ENCODE measurements around the gene DNAJB4. TPM values are rescaled to one million over a fixed set of nuclear protein-coding genes. Genes with fewer than 3 reads are reported as not detected.
"Not testable (repeated sequence)": the region's sequence is repeated elsewhere in the genome, so short reads cannot be mapped to it uniquely, and the experiment has no call there.

The DNAJB4 gene
- total RNA-seq, 1 experiment from 2014 or later = 15.1 TPM

DNA sequence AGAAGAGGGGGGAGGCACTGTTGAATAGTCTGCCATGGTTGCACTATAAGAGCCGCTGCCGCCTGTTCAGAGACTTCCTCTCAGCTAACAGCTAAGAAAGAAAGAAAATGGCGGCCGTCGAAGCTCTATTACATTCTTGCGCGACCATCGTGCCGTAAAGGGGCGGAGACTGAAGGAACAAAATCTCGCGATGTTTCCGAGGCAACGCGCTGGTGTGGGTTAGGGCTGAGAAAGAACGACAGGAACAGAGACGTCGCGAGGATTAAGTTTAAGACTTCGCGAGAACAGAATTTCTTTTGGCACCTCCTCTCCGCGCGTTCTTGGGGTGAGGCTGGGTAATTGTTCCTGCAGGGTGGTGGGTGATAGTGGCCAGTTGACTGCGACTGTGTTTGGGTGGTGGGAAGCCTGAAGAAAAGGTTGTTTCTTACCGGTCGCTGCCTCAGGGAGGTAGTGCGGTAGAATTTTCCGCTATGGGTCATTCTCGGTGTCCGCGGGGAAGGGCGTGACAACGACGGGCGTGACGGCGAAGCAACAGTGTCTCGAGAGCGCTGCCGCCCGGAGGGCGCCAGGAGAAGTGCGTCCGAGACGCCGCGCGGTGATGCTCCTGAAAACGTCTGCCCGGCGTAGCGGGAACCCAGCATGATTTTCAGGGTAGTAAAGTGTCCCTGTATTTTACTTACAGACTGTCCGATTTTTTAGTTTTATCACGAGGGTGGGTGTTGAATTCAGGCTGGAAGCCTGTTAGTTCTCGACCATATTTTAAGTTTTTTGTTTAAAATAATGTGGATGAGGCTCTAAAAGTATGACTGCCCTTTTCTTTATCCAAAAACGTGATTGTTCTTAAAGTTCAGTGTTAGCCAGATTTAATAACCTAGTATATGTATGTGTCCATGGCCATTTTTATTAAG is 25.5 kb upstream of the DNAJB4 start, which contains the start of gene FUBP1:
FUBP1 (minus strand) TSS at position 104 of the 908 bp plus-strand sequence; CDS start at position 36, 68 bp downstream.
- Histone ChIP-seq H3K27me3 (ENCODE audit: control insufficient read depth, insufficient read depth, low read length) (no peaks in the 10 kb centered on the region), H3K36me3 (replicated peaks; ENCODE audit: control insufficient read depth, insufficient read depth, low read length) (no peaks in the 10 kb centered on the region), H3K4me3 (ENCODE audit: insufficient read depth, low read depth, low read length) (peak within 1 kb of the TSS; percentile 100)
- DNase-seq = peak; percentile 83

DNA sequence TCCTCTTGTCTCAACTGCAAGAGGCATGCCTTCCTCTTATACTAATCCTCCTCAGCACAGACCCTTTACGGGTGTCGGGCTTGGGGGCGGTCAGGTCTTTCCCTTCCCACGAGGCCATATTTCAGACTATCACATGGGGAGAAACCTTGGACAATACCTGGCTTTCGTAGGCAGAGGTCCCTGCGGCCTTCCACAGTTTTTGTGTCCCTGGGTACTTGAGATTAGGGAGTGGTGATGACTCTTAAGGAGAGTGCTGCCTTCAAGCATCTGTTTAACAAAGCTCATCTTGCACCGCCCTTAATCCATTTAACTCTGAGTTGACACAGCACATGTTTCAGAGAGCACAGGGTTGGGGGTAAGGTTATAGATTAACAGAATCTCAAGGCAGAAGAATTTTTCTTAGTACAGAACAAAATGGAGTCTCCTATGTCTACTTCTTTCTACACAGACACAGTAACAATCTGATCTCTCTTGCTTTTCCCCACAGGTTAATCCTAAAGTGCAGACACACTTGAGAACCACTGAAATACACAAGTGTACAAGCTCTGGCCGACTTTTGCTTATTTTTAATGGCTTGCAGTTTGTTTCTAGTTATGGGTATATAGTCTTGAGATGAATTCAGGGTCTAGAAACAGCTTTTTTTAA is 21.3 kb upstream of the DNAJB4 start:
- H3K4me3 ChIP-seq (ENCODE audit: insufficient read depth, low read depth, low read length); DNase-seq; H3K36me3 ChIP-seq (replicated peaks; ENCODE audit: control insufficient read depth, insufficient read depth, low read length); H3K27me3 ChIP-seq (ENCODE audit: control insufficient read depth, insufficient read depth, low read length): not testable (repeated sequence)

DNA sequence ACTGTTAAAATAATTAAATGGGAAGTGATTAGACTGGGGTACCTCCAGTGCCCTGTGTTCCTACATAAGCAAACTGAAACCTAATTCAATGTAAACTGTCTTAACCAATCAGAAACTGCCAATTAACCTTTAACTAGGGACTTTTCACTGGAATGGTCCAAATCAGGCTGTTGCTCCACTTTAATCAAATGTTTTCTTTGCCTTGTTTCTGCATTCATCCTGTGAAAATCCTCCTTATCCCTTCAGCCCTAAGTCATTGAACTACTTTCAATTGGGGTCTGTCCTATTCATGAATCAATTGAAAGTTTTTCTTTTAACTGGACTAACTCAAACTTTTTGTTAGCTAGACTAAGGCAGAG is 20.8 kb upstream of the DNAJB4 start:
- H3K4me3 ChIP-seq (ENCODE audit: insufficient read depth, low read depth, low read length) = no peak overlapping the region
- no peaks in the 10 kb centered on the region for H3K36me3 ChIP-seq (replicated peaks; ENCODE audit: control insufficient read depth, insufficient read depth, low read length)
- DNase-seq = no peak
- no peaks in the 10 kb centered on the region for H3K27me3 ChIP-seq (ENCODE audit: control insufficient read depth, insufficient read depth, low read length)

DNA sequence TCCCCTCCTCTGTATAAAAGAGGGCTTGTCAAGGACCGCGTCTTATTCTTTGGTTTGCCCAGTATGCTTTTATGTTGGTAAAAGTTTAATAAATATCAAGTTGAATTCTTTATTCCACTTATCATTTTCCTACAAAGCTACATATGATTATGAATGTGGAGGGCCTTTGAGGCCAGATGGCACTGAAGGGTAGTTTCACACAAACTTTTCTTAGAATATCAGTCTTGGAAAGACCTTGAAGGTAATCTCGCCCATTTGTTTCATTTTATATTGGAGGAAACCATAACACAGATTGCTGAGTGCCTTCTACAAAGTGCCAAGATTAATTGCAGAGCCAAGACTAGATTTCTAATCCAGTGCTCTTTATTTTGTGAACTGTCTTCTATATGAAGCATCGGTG is 20.1 kb upstream of the DNAJB4 start:
- no peaks in the 10 kb centered on the region for H3K36me3 ChIP-seq (replicated peaks; ENCODE audit: control insufficient read depth, insufficient read depth, low read length)
- no peaks in the 10 kb centered on the region for H3K27me3 ChIP-seq (ENCODE audit: control insufficient read depth, insufficient read depth, low read length)
- no peak for DNase-seq
- H3K4me3 ChIP-seq (ENCODE audit: insufficient read depth, low read depth, low read length) = no peak overlapping the region

DNA sequence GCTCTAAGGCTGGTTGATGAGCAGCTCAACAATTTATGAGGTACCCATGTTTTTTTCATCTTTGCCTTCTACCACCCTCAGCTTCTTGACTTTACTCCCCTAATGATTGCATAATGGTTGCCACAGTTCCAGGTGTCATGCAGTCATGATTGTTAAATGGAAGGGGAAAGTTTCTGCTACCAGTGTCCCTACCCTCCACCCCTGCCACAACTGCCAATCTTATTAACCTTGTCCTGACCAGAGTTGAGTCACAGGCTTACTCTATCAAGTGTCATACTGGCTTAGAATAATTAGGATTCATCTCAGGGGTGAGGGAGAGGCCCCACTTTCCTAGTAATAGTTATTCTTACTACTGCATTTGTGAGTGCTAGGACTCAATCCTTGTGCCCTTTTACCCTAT is 17.9 kb upstream of the DNAJB4 start:
- H3K27me3 ChIP-seq (ENCODE audit: control insufficient read depth, insufficient read depth, low read length) = no peaks in the 10 kb centered on the region
- no peak for DNase-seq
- no peaks in the 10 kb centered on the region; the same call in 1 of the 2 replicates for H3K36me3 ChIP-seq (replicated peaks; ENCODE audit: control insufficient read depth, insufficient read depth, low read length)
- no peak overlapping the region for H3K4me3 ChIP-seq (ENCODE audit: insufficient read depth, low read depth, low read length)

DNA sequence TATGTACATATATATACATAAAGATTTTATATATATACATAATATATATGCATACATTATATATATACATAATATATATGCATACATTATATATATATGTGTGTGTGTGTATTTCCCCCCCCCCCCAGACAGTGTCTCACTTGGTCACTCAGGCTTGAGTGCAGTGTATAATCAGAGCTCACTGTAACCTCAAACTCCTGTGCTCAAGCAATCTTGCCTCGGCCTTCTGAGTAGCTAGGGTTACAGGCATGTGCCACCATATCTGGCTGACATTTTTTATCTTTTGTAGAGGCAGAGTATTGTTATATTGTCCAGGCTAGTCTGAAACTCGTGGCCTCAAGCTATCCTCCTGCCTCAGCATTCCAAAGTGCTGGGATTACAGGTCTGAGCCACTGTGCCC is 16.8 kb upstream of the DNAJB4 start:
- Histone ChIP-seq H3K27me3 (ENCODE audit: control insufficient read depth, insufficient read depth, low read length) (no peaks in the 10 kb centered on the region), H3K36me3 (replicated peaks; ENCODE audit: control insufficient read depth, insufficient read depth, low read length) (no peaks in the 10 kb centered on the region; the same call in 1 of the 2 replicates), H3K4me3 (ENCODE audit: insufficient read depth, low read depth, low read length) (no peak overlapping the region)
- no peak for DNase-seq

DNA sequence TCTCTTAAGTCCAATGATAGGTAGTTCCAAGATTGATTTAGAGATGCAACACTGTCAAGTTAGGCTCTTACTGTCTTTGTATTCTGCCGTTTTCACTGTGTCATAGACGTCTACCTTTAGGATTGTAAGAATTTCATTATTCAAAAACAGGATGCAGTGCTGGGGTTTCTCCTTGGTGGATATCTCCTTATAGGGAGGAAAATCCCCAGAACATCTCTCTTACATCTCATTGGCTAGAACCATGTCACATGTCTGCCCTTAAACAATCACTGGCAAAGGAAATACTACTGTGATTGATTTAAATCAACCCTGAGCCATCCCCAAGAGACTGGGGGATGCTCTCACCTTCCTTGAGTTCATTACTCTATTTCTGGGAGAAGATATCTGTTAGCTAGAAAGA is 15.0 kb upstream of the DNAJB4 start:
- Histone ChIP-seq H3K27me3 (ENCODE audit: control insufficient read depth, insufficient read depth, low read length) (no peaks in the 10 kb centered on the region), H3K4me3 (ENCODE audit: insufficient read depth, low read depth, low read length) (no peak overlapping the region)
- DNase-seq = peak; percentile 28

DNA sequence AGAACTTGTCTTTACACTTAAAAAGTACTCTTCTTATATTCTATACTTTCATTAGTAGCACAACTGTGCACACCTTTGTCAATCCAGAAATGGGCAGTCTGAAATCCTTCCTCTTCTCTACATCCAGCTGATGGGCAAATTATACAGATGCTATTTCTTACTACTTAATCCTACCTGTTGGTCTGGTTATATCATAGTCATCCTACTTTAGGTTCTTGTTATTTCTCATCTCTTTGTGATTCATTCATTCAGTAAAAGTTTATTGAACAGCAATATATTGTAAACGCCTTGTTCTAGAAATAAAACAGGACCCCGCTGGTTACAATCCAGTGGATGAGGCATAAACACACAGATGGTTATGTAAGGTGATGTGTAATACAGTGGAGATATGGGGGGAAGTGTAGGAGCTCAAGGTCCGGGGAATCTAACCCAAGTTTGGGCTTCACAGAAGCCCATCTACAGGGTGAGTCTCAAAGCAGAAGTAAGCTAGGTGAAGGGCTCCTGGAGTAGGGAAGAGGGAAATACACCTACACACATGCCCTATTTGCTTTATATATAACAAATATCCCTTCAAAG is 14.0 kb upstream of the DNAJB4 start:
- Histone ChIP-seq H3K27me3 (ENCODE audit: control insufficient read depth, insufficient read depth, low read length) (no peaks in the 10 kb centered on the region), H3K36me3 (replicated peaks; ENCODE audit: control insufficient read depth, insufficient read depth, low read length) (peaks cover 2% of the 10 kb centered on the region)

More for the DNA sequence above, 15.0 kb upstream of the DNAJB4 start:
- H3K36me3 ChIP-seq (replicated peaks; ENCODE audit: control insufficient read depth, insufficient read depth, low read length) = no peaks in the 10 kb centered on the region; the same call in 1 of the 2 replicates

DNA sequence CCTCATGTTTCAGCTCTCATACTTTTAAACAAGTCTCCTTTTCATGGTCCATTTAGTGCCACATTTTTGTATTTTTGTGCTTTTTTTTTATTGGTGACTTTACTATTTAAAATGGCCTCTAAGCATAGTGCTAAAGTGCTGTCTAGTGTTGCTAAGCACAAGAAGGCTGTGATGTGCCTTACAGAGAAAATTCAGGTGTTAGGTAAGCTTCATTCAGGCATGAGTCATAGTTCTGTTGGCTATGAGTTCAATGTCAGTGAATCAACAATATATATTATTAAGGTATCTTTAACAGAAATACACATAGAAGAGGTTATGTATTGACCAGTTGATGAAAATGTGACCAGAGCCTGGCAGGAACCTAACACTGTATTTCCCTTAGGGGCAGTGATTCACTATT is 13.1 kb upstream of the DNAJB4 start:
- Histone ChIP-seq H3K27me3 (ENCODE audit: control insufficient read depth, insufficient read depth, low read length) (no peaks in the 10 kb centered on the region), H3K4me3 (ENCODE audit: insufficient read depth, low read depth, low read length) (no peak overlapping the region), H3K36me3 (replicated peaks; ENCODE audit: control insufficient read depth, insufficient read depth, low read length) (peaks cover 2% of the 10 kb centered on the region)
- no peak for DNase-seq

More for the DNA sequence above, 14.0 kb upstream of the DNAJB4 start:
- DNase-seq = no peak
- H3K4me3 ChIP-seq (ENCODE audit: insufficient read depth, low read depth, low read length) = no peak overlapping the region

DNA sequence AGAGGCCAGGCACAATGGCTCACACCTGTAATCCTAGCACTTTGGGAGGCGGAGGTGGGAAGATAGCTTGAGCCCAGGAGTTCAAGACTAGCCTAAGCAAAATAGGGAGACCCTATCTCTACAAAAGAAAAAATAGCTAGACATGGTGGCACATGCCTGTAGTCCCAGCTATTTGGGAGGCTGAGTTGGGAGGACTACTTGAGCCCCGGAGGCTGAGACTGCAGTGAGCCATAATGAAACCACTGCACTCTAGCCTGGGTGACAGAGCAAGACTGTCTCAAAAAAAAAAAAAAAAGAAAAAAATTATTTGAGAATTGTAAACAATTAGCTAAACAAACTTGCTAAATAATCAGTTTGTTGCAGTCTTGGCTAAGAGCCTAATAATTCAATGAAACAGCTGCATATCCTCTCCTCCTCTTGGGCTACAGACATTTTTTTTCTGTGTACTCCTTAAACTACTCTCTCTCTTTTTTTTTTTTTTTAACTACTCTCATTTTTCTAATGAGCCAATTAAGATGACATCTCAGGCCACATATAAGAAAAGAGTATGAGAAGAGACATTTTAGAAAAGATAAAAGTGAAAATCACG is 10.5 kb upstream of the DNAJB4 start:
- no peak for DNase-seq
- Histone ChIP-seq H3K27me3 (ENCODE audit: control insufficient read depth, insufficient read depth, low read length) (no peaks in the 10 kb centered on the region), H3K4me3 (ENCODE audit: insufficient read depth, low read depth, low read length) (no peak overlapping the region), H3K36me3 (replicated peaks; ENCODE audit: control insufficient read depth, insufficient read depth, low read length) (peaks cover 2% of the 10 kb centered on the region)

DNA sequence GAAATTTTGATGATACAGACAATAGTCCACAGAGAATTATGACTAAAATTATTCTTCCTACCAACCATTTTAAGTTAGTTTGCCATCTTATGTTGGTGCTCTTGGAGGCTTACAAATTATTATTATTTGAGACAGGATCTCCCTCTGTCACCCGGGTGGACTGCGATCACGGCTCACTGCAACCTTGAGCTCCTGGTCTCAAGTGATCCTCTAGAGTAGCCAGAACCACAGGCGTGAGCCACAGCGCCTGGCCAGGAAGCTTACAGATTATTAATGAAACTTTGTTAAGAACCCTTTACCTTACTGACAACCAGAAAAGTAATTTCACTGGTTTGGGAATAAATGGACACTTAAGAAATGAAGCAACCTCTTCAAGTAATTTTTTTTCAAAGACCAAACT is 8.0 kb upstream of the DNAJB4 start:
- H3K36me3 ChIP-seq (replicated peaks; ENCODE audit: control insufficient read depth, insufficient read depth, low read length) = peaks cover 2% of the 10 kb centered on the region
- H3K4me3 ChIP-seq (ENCODE audit: insufficient read depth, low read depth, low read length) = no peak overlapping the region
- DNase-seq = no peak

DNA sequence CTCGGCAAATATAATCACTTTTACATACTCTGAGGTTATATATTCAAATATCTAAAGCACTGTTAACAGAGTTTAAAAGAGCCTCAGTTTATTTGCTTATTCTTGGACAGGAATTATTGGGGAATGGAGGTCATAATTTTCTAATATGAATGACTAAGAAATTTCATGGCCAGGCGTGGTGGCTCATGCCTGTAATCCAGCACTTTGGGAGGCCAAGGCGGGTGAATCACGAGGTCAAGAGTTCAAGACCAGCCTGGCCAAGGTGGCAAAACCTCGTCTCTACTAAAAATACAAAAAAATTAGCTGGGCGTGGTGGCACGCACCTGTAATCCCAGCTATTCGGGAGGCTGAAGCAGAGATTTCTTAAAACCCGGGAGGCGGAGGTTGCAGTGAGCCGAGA is 4.2 kb upstream of the DNAJB4 start:
- not testable (repeated sequence) for H3K36me3 ChIP-seq (replicated peaks; ENCODE audit: control insufficient read depth, insufficient read depth, low read length); DNase-seq; H3K27me3 ChIP-seq (ENCODE audit: control insufficient read depth, insufficient read depth, low read length); H3K4me3 ChIP-seq (ENCODE audit: insufficient read depth, low read depth, low read length)

More for the DNA sequence above, 8.0 kb upstream of the DNAJB4 start:
- H3K27me3 ChIP-seq (ENCODE audit: control insufficient read depth, insufficient read depth, low read length) = no peaks in the 10 kb centered on the region

DNA sequence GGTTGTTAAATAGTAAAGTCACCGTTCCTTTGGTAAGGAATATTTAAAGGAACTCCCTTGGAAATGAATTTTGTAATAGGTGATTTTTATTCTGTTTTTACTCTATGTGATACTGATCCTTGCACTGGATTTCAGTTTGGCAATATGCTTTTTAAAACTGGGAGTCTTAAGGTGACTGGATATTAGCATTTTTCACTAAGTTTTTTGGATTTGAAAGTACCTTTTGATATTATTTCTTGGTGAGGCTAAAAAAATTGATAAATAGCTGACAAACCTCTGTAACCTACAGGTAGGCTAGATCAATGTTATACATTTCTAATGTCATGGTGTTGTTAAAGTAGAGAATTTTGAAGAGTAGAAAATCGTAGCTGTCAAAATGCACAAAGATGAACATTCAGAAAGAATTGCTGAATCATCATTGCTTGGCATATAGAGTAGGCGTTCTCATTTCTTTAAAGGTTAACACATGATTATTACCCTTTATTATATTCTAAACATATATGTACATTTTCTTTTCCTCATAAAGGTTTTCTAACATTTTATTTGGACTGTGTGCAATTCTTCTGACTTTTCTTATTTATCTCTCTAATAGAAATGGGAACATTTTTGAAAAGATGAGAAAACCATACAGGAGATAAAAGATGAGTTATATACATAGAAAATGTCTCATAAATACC is 1.5 kb upstream of the DNAJB4 start:
- H3K4me3 ChIP-seq (ENCODE audit: insufficient read depth, low read depth, low read length) = no peak overlapping the region

More for the DNA sequence above, 1.5 kb upstream of the DNAJB4 start:
- DNase-seq = no peak
- H3K36me3 ChIP-seq (replicated peaks; ENCODE audit: control insufficient read depth, insufficient read depth, low read length) = no peaks in the 10 kb centered on the region
- H3K27me3 ChIP-seq (ENCODE audit: control insufficient read depth, insufficient read depth, low read length) = no peaks in the 10 kb centered on the region

Data from H7 (cell line).